HG02938 (cell line): ENCODE measurements around the gene SPSB4.
"Not testable (repeated sequence)": the region's sequence is repeated elsewhere in the genome, so short reads cannot be mapped to it uniquely, and the experiment has no call there.

Experiments used
- ATAC-seq: cut with Tn5 transposase; IDR thresholded peaks from one replicate; pipeline ENCODE4 v1.9.1; 2021; ENCODE audit warnings: mild to moderate bottlenecking, moderate library complexity; ENCODE audit not compliant: unreplicated experiment

The SPSB4 gene

DNA sequence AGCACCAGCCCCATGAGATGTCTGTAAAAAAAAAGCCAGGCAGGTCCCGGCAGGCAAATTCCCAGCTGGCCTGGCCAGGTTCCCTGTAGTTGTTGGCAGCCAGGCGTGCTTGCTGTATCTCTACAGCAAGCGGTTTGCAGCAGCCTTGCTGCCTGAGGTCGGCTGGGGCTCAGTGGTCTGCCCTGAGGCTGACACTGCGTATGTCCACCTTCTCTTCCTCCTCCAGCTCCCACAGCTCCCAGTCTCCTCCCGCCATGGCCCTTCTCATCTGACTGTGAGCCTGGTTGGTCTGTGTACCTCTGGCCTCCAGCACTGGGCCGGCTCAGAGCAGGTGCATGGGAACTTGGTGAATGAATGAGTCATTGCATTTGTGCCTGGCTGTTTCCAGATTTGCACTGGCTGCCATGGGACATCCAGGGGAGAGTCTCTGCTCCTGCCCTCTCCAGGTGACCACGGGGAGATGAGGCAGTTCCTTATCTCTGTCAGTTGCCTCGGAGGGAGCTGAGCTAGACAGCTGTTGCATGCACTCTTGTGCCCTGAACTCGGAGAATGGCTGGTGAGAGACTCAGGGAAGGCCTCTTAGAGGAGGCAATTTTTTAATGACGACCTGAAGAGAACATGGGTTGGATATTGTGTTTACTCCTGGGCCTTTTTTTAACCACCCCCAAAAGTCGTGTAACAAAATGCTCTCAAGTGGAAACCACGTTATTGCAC is 43.0 kb downstream of the SPSB4 start:
- no peak for ATAC-seq

DNA sequence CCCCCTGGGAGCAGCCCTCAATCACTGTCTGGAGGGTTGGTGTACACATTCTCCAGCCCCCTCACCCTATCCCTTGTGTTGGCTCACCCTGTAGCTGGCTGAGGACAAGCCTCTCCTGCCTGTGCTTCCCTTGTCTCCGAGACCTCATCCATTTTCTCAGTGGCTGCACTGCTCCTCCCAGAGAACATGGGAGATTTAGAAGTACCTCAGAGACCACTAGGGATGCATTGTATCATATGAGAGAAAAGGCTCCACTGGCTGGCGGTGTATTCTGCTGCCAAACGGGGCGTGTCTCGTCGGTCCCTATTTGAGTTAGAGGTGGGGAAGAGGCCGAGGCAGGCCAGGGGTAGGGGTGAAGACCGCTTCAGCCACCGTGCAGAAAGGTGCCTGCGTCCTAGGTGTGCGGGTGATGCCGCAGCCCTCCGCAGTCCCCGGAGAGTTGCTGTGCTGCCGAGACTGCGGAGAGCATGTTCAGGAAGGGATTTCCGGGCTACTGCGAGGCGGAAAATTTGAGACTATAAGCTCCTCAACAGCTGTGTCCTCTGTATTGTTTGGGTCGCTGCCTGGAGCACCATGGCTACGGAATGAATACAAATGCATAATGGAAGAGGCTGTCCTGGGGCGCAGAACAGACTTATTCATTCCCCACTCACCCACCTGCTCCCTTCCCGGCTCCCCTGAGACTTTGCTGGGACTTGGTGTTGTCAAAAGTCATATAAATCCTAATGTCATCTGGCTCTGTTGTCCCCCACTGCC is 43.8 kb downstream of the SPSB4 start:
- no peak for ATAC-seq

DNA sequence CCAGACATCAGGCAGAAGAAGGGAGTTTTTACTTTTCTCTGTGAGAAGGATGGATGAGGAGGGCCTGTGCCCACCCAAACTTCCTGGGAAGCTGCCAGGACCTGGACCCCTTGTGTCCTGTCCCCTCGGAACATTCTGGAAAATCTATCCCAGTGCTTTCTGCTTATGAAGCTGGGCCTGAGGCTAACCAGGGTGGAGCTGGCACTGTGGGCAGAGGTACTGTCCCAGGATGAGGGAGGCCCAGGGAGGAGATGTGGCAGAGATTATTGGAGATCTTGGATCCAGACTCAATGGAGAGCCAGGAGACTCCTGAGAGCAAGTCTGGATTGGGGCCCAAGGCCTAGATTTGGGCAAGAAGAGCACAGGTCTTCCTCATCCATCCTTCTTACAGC is 44.4 kb downstream of the SPSB4 start:
- no peak for ATAC-seq

DNA sequence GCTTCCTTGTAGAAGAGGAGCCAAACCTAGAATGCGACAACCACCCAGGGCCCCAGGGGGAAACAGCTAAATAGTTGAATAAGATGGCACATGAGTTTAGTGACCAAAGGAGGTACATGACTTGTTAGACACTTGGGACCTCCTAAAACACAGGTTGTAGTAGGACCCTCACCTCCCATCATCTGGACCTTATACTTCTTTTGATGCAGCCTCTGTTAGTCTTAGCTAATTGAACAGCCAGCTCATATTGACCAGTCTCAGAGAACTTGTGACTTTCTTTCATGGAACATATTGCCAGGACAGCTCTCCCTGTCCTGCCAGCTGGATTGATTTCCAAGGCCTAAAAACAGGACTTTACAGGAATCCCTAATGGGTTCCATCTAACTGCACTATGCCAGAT is 45.0 kb downstream of the SPSB4 start:
- ATAC-seq = no peak

DNA sequence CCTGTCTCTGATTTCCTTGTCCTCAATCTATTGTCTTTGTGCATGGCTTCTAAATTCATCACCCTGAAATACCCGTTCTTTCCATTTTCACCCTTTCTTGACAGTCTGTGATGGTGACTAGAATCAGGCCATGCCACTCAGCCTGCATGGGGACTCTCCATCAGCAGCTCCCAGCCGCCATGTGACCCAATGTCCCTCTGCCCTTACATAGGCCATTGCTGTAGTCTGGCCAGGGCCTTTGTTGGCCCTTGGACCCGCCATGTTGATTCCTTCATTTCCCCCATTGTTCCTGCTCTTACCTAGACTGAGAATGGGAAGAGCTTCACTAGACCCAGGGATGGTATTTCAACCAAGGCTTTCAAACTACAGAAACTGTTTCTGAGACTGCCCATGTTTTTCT is 45.8 kb downstream of the SPSB4 start:
- ATAC-seq = no peak

DNA sequence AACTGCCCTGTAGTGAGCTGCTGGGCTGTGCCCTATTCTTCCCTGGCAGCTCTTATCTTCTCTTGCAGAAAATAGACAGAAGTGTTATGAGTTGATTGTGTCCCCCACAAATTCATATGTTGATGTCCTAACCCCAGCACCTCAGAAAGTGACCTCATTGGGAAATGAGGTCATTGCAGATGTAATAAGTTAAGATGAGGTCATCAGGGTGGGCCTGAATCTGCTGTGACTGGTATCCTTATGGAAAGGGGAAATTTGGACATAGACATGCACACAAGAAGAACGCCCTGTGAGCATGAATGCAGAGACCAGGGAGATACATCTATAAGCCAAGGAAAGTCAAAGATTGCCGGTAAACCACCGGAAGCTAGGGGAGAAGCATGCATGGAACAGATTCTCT is 49.0 kb downstream of the SPSB4 start:
- ATAC-seq = no peak

DNA sequence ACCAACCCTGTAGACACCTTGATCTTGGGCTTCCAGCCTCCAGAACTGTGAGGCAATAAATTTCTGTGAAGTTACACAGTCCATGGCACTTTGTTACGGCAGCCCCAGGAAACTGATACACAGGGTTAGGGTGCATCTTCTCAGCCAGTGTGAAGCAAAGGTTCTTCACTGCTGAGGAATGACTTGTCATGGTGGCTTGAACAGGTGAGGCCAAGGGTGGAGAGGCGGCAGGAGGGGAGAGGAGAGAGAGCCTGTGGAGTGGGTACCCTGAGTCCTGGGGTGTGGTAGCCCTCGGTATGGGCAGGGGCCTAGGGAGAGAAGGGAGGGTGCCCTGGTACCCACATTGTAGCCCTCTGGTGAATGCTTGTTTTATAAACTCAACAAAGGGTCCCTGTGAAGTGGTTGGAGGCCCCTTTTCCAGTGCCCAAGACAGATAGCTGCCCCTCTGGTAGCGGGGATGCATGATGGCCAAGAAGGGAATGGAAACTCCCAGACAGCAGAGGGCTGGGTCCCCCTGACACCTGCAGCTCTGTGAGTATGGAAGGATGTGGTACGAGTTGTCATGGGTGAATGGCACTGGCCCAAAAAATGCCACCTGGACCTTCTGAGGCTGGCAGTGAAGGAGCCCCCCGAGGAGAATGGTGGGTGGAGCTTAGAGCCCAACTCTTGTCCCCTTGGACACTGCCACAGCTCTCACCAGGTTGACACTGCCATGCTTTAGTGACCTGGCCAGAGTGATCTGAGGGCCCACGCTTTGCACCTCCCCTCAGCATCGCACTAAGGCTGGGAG is 49.6 kb downstream of the SPSB4 start:
- no peak for ATAC-seq

DNA sequence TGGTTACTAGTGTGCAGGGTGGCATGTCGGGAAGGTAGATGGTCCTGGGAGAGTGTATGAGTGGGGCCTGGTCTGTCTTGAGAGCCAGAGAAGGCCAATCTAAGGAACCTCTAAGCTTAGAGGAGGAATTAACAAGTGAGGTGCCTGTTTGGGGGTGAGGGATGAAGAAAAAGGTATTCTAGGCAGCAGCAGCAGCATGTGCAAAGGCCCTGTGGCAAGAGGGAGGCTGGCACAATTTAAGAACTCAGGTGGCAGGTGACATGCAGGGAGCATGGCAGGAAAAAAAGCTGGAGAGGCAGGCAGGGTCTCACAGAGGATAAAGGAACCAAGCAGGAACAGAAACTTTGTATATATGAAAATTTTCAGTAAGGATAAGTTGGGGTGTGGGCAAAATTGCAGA is 51.2 kb downstream of the SPSB4 start:
- no peak for ATAC-seq

DNA sequence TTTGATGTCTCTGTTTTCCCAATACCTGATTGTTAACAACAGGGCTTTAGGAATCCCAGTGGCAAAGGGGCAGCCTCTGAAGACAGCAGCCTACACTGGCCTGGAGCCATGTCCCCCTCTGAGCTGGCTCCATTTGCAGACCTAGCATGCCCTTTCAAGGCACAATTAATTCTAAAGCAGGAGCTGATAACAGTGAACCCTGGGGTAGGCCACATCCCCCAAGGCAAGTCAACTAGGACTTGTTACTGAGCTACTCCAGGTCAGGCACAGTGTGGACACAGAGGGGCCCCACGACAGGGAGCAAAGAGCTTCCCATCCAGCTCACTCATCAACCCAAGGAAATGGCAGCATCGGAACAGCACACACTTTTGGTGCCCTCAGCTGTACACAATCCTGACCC is 51.9 kb downstream of the SPSB4 start:
- ATAC-seq = no peak

DNA sequence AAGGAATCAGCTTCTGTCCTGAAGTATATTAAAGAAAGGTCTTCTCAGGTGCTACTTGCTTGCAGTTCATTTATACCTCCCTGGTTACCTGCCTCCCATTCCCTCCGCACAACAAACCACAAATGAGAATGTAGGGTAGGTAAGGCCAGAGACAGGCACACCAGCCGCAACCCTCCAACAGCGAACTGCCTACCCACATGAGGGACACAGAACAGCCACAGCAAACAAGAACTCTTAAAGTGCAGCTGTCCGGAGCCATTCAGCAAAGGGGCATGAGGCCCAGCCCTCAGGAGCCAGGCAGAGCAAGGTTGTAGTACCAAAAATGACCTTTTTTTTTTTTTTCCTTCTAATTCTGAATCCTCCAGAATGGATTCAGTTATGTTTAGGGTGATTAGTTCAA is 52.4 kb downstream of the SPSB4 start:
- ATAC-seq = no peak

DNA sequence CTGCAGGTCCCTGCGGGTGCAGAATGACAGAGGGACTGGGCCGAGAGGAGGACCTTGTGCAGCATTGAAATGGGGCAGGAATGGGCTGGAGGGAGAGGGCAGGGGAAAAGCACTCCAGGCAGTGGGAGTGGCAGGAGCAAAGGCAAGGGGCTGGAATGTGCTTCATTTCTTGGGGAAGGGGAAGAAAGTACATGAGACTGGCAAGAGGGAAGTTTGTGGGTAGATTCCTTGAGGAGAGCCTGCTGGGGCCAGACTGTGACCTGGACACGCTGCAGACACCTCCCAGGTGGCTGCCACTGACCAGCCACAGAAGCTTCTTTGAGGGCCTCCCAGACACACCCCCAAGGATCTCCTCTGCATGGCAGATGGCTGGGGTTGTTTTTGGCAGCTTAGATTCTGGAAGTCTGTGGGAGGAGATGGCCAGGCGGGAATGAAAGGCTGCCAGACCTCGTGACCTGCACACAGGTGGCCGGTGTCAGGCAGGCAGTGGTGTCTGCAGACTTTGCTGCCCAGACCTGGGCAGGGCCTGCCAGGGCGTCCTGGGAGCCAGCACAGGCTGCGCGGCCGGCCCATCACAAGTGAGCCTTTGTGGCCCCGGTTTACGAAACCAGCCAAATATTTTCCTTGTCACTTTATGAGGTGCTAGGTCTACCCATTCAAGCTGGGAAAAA is 53.1 kb downstream of the SPSB4 start:
- no peak for ATAC-seq

DNA sequence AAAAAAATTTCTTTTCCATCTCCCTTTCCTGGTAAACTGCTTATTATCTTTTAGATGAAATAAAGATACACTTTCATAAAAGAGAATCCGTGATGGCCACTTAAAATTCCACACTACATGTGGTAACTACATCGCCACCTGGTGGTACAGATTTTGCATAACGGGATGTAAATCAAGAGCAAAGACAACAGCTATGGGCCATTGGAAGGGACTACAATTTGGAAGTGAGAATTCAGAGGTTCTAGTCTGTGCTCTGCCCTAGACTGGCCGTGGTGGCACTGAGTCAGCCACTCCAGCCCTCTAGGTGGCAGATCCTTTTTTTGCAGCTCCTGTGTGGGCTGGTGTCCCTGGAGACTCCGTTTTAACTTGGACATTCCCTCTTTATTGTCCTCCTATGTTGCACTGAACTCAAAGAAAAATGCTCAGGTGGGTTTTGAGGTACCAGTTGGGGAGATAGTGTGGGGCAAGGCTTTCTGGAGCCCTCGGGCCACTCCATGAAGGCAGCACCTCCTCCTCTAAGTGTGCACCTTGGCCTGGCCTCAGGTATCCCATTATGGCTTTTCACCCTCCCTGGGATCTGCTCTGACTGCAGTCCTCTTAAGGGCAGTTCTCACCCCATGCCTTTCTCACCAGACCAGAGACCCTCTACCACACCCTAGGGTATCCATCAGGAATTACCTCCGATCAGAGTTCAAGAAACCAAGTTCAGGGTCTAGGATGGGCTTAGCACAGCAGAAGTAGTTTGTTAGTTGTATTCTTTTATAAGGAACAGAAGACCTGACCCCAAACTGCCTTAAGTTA is 54.9 kb downstream of the SPSB4 start:
- ATAC-seq = no peak

DNA sequence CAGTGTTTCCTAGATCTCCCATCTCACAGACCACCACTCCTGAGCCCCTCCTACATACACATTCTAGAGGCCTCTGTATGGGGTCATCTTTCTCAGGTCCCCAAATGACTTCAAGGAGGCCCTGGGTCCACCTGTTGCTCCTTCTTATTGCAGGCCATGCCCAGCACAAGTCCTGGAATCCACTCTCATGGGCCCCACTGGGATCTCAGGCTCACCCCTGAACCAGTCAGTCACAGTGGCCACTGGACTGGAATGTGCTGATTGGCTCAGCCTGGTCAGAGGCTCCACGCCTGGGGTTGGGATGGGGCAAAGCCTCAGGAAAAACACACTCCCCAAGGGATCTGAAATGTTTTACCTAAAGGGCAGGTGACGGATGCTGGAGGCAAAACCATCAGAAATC is 55.7 kb downstream of the SPSB4 start:
- no peak for ATAC-seq

DNA sequence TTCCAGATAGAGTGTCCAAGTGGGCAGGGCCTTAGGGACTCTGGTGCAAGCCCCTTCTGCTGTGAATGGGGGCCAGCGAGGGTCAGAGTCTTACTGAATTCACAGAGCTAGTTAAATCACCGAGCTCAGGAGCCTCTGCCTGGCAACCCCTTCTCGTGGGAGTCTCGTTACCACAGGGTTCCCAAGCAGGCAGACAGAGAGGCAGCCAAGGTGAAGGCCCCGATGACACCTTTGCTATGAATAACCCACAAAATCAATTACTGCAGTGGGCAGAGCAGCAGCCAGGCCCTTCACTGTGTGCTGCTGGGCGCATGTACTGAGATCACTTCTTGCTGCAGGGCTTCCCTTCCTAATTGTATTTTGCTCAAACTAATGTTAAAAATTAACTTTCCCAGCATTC is 56.9 kb downstream of the SPSB4 start:
- ATAC-seq = no peak

DNA sequence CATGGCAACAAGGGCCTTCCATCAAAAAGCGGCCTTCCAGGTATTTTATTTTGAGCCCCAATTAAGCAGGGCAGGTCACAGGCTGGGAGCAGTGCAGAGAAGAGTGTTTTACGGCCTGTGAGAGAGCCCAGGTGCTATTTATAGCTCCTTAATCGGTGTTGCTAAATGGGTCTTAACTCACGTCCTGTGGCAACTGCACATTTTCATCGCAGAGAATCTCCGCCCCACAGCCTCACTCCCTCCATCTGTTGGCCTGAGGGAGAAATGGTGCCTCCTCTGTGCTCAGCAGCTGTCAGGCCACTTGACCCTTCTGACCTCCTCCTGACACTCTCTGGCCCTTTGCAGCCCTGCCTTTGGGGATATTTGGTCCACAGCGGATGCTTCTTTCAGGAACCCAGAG is 58.6 kb downstream of the SPSB4 start:
- ATAC-seq = no peak

DNA sequence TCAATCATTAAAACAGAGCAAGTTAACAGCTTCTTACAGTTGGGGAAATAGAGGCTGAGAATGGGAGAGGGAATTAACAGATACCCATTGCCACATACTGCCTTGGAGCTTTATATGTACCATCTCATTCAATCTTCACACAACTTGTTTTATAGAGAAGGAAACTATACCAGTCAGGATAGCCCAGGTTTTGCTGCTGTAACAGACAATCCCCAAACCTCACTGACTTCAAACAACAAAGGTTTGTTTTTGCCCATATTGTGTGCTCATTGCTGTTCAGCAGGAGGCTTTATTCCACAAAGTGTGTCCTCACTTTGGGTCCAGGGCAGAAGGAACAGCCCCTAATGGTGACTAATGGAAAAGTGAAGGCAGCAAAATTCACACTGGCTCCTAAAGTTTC is 59.2 kb downstream of the SPSB4 start:
- no peak for ATAC-seq

DNA sequence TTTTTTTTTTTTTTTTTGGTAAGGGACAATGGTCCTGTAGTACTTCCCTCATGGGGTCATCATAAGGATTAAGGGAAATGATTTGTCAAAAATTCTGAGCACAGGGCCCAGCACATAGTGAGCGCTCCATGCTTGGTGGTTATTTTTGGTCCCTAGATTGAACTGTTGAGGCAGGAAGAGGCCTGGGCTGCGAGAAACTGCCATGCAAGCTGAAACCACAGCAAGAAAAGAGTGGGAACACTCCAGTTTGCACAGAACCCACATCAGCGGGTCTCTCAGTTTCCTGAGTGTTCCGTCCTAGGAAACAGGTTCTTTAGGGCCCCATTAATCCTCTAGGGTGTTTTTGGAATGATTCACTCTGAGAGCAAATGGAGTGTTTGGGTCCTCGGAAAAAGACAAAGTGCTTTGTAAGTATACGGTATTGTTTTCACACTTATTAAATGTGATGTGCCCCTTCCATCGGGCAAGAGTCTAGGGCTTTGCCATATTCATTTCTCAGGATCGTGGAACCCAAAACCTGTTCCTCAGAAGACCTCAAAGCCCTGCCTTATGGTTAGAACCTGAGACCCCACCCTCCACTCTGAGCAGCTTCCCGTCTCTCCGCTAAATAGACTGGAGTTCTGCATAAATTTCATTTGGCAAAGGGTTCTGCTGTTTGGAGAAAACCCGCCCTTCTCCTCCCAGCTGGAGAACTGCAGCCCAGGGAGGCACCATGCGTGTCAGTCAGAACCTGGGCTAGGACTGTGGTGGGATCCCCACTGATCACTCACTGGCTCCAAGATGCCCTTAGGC is 60.4 kb downstream of the SPSB4 start:
- ATAC-seq = no peak

DNA sequence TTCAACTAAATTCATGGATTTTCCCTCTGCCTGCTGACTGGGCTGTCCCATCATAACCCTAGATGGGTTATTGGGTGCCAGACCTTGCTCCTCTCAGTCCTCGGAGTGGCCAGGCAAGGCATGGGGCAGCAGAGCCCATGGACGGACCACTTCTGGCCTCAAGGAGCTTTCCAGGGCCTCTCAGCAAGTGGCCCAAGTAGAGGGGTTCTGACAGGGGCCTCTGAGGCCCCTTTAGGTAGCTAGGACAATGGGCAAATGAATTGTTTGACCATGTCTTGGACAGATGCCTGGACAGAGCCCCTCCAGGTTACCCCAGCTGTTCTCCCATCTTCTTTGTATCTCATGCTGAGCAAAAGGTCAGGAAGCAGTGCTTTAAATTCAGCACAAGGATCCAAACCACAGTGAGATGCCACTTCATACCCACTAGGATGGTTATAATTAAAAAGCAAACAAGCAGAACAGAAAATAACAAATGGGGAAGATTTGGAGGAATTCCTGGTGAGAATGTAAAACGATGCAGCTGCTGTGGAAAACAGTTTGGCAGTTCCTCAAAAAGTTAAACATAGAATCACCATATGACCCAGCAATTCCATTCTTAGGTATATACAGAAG is 61.6 kb downstream of the SPSB4 start:
- no peak for ATAC-seq

DNA sequence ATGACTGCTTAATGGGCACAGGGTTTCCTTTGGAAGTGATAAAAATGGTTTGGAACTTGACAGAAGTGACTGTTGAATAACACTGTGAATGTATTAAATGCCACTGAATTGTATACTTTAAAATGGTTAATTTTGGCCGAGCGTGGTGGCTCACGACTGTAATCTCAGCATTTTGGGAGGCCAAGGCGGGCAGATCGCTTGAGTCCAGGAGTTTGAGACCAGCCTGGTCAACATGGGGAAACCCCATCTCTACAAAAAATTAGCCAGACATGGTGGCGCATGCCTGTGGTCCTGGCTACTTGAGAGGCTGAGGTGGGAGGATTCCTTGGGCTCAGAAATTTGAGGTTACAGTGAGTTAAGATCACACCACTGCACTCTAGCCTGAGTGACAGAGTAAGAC is 62.5 kb downstream of the SPSB4 start:
- ATAC-seq = not testable (repeated sequence)
